H9 (cell line): ENCODE data around the gene RNF32. TPM values are rescaled to one million over a fixed set of nuclear protein-coding genes. Genes with fewer than 3 reads are reported as not detected.

ENCODE experiments used
- DNase-seq: peaks from one replicate; pipeline ENCODE4 v3.0.0-alpha.2; 2017
- H2AFZ ChIP-seq: one replicate; pipeline ENCODE4 v1.6.1; 2013; ENCODE audit warnings: mild to moderate bottlenecking, low read length, control low read depth, moderate library complexity
- H2AK5ac ChIP-seq: 2 replicates; pipeline ENCODE4 v1.6.1; 2013; ENCODE audit warnings: low read length, control low read depth, mixed read lengths; ENCODE audit not compliant: insufficient read length
- H2BK120ac ChIP-seq: one replicate; pipeline ENCODE4 v1.6.1; 2013; ENCODE audit warnings: low read depth, mild to moderate bottlenecking, low read length, control low read depth, inconsistent platforms; ENCODE audit not compliant: poor library complexity, severe bottlenecking
- H2BK12ac ChIP-seq: 2 replicates; pipeline ENCODE4 v1.6.1; 2013; ENCODE audit warnings: low read length, control low read depth, mixed read lengths, low read depth; ENCODE audit not compliant: insufficient read length
- H2BK15ac ChIP-seq: 2 replicates; pipeline ENCODE4 v1.6.1; 2013; ENCODE audit warnings: low read depth, low read length, control low read depth
- H2BK20ac ChIP-seq: one replicate; pipeline ENCODE4 v1.6.1; 2013; ENCODE audit warnings: low read depth, mild to moderate bottlenecking, low read length, control low read depth, inconsistent platforms; ENCODE audit not compliant: poor library complexity, severe bottlenecking
- H2BK5ac ChIP-seq: 2 replicates; pipeline ENCODE4 v1.6.1; 2013; ENCODE audit warnings: low read length, control low read depth, mixed read lengths; ENCODE audit not compliant: insufficient read length
- H3K14ac ChIP-seq: 2 replicates; pipeline ENCODE4 v1.6.1; 2013; ENCODE audit warnings: low read length, control low read depth; ENCODE audit not compliant: insufficient read depth
- H3K18ac ChIP-seq: 2 replicates; pipeline ENCODE4 v1.6.1; 2013; ENCODE audit warnings: low read depth, mild to moderate bottlenecking, mixed read lengths, low read length, control low read depth; ENCODE audit not compliant: insufficient read length
- H3K23ac ChIP-seq: 2 replicates; pipeline ENCODE4 v1.6.1; 2013; ENCODE audit warnings: low read length, control low read depth, mixed read lengths, low read depth; ENCODE audit not compliant: insufficient read length
- H3K23me2 ChIP-seq: 2 replicates; pipeline ENCODE4 v1.6.1; 2013; ENCODE audit warnings: low read depth, mild to moderate bottlenecking, mixed read lengths, low read length, control low read depth; ENCODE audit not compliant: insufficient read length, poor library complexity, severe bottlenecking
- H3K27ac ChIP-seq: 2 replicates; pipeline ENCODE4 v1.5.1; 2013; ENCODE audit warnings: low read length, control low read depth, mixed read lengths, low read depth; ENCODE audit not compliant: insufficient read length
- H3K27me3 ChIP-seq: 2 replicates; pipeline ENCODE4 v1.6.1; 2013; ENCODE audit warnings: low read length, control low read depth, inconsistent platforms; ENCODE audit not compliant: insufficient read depth
- H3K4ac ChIP-seq: 2 replicates; pipeline ENCODE4 v1.6.1; 2013; ENCODE audit warnings: low read depth, mild to moderate bottlenecking, control low read depth, inconsistent platforms, low read length, moderate library complexity
- H3K4me1 ChIP-seq: 2 replicates; pipeline ENCODE4 v1.6.1; 2013; ENCODE audit warnings: low read length, control low read depth, inconsistent platforms; ENCODE audit not compliant: insufficient read depth
- H3K4me2 ChIP-seq: 2 replicates; pipeline ENCODE4 v1.6.1; 2013; ENCODE audit warnings: low read length, control low read depth, mixed read lengths; ENCODE audit not compliant: insufficient read length, insufficient read depth
- H3K56ac ChIP-seq: 2 replicates; pipeline ENCODE4 v1.6.1; 2013; ENCODE audit warnings: low read depth, mild to moderate bottlenecking, mixed read lengths, low read length, control low read depth; ENCODE audit not compliant: insufficient read length
- H3K79me1 ChIP-seq: 2 replicates; pipeline ENCODE4 v1.6.1; 2013; ENCODE audit warnings: low read depth, mild to moderate bottlenecking, moderate library complexity, low read length, control low read depth, inconsistent platforms; ENCODE audit not compliant: insufficient read depth, poor library complexity, severe bottlenecking
- H3K79me2 ChIP-seq: 2 replicates; pipeline ENCODE4 v1.6.1; 2013; ENCODE audit warnings: low read length, control low read depth, inconsistent platforms; ENCODE audit not compliant: insufficient read depth
- H3K9ac ChIP-seq: 2 replicates; pipeline ENCODE4 v1.6.1; 2013; ENCODE audit warnings: low read length, control low read depth, mixed read lengths; ENCODE audit not compliant: insufficient read length; ENCODE audit errors: extremely low read depth
- H3K9me3 ChIP-seq: one replicate; pipeline ENCODE4 v1.6.1; 2013; ENCODE audit warnings: low read depth, low read length, inconsistent platforms; ENCODE audit not compliant: control insufficient read depth
- H3T11ph ChIP-seq: one replicate; pipeline ENCODE4 v1.6.1; 2013; ENCODE audit warnings: mild to moderate bottlenecking, low read length, control low read depth, inconsistent platforms
- H4K20me1 ChIP-seq: one replicate; pipeline ENCODE4 v1.6.1; 2013; ENCODE audit not compliant: control insufficient read depth, insufficient read length, insufficient read depth
- H4K5ac ChIP-seq: 2 replicates; pipeline ENCODE4 v1.6.1; 2013; ENCODE audit warnings: low read depth, mild to moderate bottlenecking, mixed read lengths, low read length, control low read depth; ENCODE audit not compliant: insufficient read length
- H4K8ac ChIP-seq: replicated peaks from 2 replicates; pipeline ENCODE4 v1.6.1; 2013; ENCODE audit warnings: low read length, control low read depth, mixed read lengths, low read depth; ENCODE audit not compliant: insufficient read length
- H4K91ac ChIP-seq: 2 replicates; pipeline ENCODE4 v1.6.1; 2013; ENCODE audit warnings: low read depth, mild to moderate bottlenecking, moderate library complexity, mixed read lengths, low read length, control low read depth; ENCODE audit not compliant: insufficient read length
- H3K27ac Mint-ChIP-seq, 3 experiments: 2 replicates in 2 of 3; 3 replicates in 1 of 3; pipeline ENCODE4 v1.8.0; 2020 to 2021; ENCODE audit warnings: mixed read lengths in 3 of 3, mild to moderate bottlenecking in 1 of 3, moderate library complexity in 1 of 3
- H3K27me3 Mint-ChIP-seq: 2 replicates; pipeline ENCODE4 v1.8.0; 2021; ENCODE audit warnings: low read depth, mild to moderate bottlenecking, moderate library complexity, mixed read lengths
- H3K36me3 Mint-ChIP-seq, 3 experiments: 2 replicates in 2 of 3; 3 replicates in 1 of 3; pipeline ENCODE4 v1.8.0; 2020 to 2021; ENCODE audit warnings: low read depth in 3 of 3, mixed read lengths in 3 of 3; ENCODE audit not compliant: insufficient read depth in 1 of 3
- H3K4me1 Mint-ChIP-seq, 2 experiments: 2 replicates each; pipeline ENCODE4 v1.8.0; 2020; ENCODE audit warnings: mixed read lengths in 2 of 2
- H3K4me3 Mint-ChIP-seq, 2 experiments: 2 replicates in 1 of 2; 3 replicates in 1 of 2; pipeline ENCODE4 v1.8.0; 2020 to 2021; ENCODE audit warnings: mild to moderate bottlenecking in 2 of 2, mixed read lengths in 2 of 2, moderate library complexity in 1 of 2
- H3K9me3 Mint-ChIP-seq, 2 experiments: 2 replicates in 1 of 2; 3 replicates in 1 of 2; pipeline ENCODE4 v1.8.0; 2020; ENCODE audit warnings: mild to moderate bottlenecking in 2 of 2, mixed read lengths in 2 of 2, moderate library complexity in 1 of 2
- CTCF ChIP-seq: fragments of 200-600 bp; sonication (generic); conservative IDR thresholded peaks from 3 replicates; pipeline ENCODE4 v1.8.0; 2021; ENCODE audit warnings: antibody characterized with exemption, mild to moderate bottlenecking
- WGBS: extraction: QIAGEN DNeasy Blood & Tissue Kit; methylation state at CpG from one replicate; pipeline ENCODE4 v1.1.7; 2013; ENCODE audit warnings: missing lambda C conversion rate, low lambda C conversion rate, mixed read lengths; ENCODE audit not compliant: insufficient read length; ENCODE audit errors: extremely low coverage; 5-methylcytosine and 5-hydroxymethylcytosine counted together
- total RNA-seq: library from RNA; stranded (reverse); gene quantifications from 2 replicates; pipeline ENCODE4 v1.2.1, GENCODE V29; 2021

Gene RNF32
- total RNA-seq, 1 experiment from 2014 or later: 0.90 TPM

- no peak for TF ChIP-seq CTCF
- no peak overlapping the region for H2BK5ac ChIP-seq
- H3K79me2 ChIP-seq: no peaks in the 10 kb centered on the region
- H3K27ac ChIP-seq: no peak overlapping the region
- no peak overlapping the region for H3K56ac ChIP-seq
- Mint-ChIP-seq H3K9me3 (no peaks in the 10 kb centered on the region), H3K36me3 (peaks cover 4 to 14% (median 12%) of the 10 kb centered on the region in 3 experiments; a peak in 6 of 7 replicates), H3K27ac (peak overlapping the region; percentile 56 to 79 (median 70)), H3K4me1 (peaks cover 34% of the 10 kb centered on the region in 2 experiments), H3K4me3 (no peak overlapping the region), H3K27me3 (no peaks in the 10 kb centered on the region)
- no peak overlapping the region for H3K4me2 ChIP-seq
- H3T11ph ChIP-seq: no peak overlapping the region
- peak overlapping the region; percentile 23 for H2BK12ac ChIP-seq
- no peak overlapping the region for H3K4ac ChIP-seq
- no peak overlapping the region for H3K18ac ChIP-seq
- no peak overlapping the region for H3K14ac ChIP-seq
- H3K23me2 ChIP-seq: no peaks in the 10 kb centered on the region
- H3K9ac ChIP-seq: no peak overlapping the region
- no peak overlapping the region for H2BK15ac ChIP-seq
- H2BK120ac ChIP-seq: no peak overlapping the region
- H2BK20ac ChIP-seq: no peak overlapping the region
- no peak for DNase-seq
- no CpG with 5 or more reads among the region's 8 CpGs for WGBS
- no peak overlapping the region for H3K23ac ChIP-seq
- no peaks in the 10 kb centered on the region for H3K79me1 ChIP-seq
- no peaks in the 10 kb centered on the region for H4K20me1 ChIP-seq
- H2AK5ac ChIP-seq: no peak overlapping the region
- H3K27me3 ChIP-seq: no peaks in the 10 kb centered on the region
- no peak overlapping the region for H2AFZ ChIP-seq
- H3K4me1 ChIP-seq: peaks cover 10% of the 10 kb centered on the region; the same call in 1 of the 2 replicates
- no peak overlapping the region for H4K91ac ChIP-seq
- H4K5ac ChIP-seq: no peak overlapping the region
- H4K8ac ChIP-seq: no peak overlapping the region
- no peaks in the 10 kb centered on the region for H3K9me3 ChIP-seq
Measured at GRCh38 chr7:156666368-156667109, 26.0 kb downstream of the RNF32 start.
